NK-92 treated with Interleukin-12 subunit alpha and Interleukin-12 subunit beta, amount 100 ng/mL, for 24 hours (cell line): ENCODE results near the gene DDX25.
"Not testable (repeated sequence)": the region's sequence is repeated elsewhere in the genome, so short reads cannot be mapped to it uniquely, and the experiment has no call there.

ENCODE experiments used
- DNase-seq: peaks from one replicate; lab custom pipeline; 2025; lab: John Stamatoyannopoulos, UW

Gene DDX25

DNA sequence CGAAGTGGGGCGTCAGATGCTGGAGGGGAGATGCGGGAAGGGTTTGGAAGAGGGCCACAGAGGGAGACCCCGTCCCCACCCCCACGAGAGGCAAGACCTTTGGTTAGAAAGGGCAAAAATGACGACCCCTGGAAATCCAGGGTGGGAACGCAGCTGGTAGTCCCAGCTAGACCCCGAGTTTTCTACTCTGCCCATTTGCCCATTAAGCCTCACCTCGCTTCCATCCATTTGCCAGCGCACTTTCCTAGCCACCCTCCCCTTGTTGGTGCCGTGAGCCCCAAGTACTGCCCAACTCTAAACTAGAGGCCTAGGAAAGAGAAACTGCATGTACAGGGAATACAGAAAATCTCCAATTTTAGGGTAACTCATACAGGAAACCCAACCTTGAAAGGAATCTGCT, 370 bp downstream of the DDX25 start:
- no peak for DNase-seq

DNA sequence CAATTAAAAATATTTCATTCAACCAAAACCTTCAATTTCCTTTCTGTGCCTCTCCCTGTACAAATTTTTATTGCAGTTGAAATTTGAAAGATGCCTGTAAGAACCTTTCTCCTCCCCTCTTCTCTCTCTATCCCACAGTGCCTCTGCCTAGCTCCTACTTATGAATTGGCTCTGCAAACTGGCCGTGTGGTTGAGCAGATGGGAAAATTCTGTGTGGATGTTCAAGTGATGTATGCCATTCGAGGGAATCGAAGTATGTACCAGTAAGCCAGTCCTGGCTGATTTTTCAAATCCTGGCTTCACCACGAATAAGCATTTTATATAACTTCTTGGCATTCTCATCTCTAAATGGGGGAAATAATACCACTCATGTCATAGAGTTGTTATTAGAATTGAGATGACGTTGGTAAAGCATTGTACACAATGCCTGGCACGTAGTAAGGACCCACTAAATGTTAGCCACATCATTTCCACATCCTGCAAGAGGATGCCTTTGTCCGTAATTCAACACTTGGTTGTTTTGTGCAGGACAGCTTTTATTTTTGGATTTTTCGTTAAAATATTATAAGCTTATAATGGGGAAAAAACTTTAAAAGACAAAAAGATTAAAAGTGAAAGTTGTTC, 6.0 kb downstream of the DDX25 start:
- no peak for DNase-seq

GRCh38 chr11:125914601-125915000, 10.3 kb downstream of the DDX25 start:
- DNase-seq: not testable (repeated sequence)

- no peak for DNase-seq
Measured at GRCh38 chr11:125916683-125917347, 12.5 kb downstream of the DDX25 start.

- no peak for DNase-seq
Measured at GRCh38 chr11:125918140-125918840, 14.0 kb downstream of the DDX25 start.

DNA sequence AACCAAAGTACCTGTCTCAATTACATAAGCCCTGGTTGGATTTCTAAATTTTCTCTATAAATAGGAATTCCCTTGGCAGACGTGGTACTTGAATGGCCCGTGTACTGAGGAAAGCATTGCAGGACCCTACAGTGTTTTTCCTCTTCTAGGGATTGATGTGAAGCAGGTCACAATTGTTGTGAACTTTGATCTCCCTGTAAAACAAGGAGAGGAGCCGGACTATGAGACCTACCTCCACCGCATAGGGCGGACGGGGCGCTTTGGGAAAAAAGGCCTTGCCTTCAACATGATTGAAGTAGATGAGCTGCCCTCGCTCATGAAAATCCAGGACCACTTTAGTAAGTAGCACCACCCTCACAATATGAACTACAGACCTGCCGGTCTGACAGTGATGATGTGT, 16.7 kb downstream of the DDX25 start:
- no peak for DNase-seq

DNA sequence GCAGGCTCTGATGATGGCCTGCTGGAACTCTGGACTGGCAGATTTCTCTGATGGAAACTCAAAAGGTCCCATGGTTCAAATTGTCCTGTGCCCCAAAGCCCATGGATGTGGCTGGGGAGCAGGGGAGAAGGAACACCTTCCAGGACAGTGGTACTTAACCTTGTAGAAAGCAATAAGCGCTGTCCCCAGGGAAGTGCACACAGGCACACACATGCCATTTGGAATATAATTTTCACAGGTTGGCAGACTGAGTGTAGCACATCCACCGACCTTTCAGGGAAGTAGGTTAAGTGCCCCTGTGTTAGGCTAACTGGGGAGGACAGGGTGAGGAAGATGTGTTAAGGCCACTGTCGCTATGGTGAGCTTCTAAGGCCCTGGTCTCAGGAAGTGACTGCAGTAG, 17.8 kb downstream of the DDX25 start:
- DNase-seq: no peak

DNA sequence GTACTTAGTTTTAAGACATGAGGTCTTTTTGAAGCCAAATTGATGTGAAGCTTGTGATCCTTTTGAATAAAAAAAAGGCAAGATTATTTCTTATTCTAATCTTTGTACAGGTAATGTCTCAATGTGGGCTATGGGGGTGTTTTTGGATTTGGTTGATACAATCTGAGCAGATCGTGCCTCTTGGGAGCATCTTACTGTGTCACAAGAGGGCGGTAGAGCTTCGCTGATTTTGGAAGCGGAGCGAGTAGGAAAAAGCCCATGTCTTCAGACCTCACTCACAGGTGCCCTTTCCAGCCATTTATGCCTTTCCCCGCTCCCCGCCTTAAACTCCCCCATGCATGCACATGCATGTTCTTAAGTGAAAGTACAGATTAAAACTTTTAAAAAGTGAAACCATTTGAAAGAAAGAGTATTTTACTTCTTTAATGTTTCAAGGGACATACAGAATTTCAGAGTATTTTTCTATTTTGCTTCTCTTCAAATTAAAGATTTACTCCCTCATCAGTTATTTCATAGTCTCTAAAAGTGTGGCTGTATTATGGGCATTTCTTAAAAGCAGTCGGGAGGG, 18.8 kb downstream of the DDX25 start:
- DNase-seq: peak; percentile 13

- DNase-seq: no peak
Measured at GRCh38 chr11:125923633-125924032, 19.3 kb downstream of the DDX25 start.

- DNase-seq: no peak
Measured at GRCh38 chr11:125924384-125925007, 20.2 kb downstream of the DDX25 start.

GRCh38 chr11:125925247-125925740, 21.0 kb downstream of the DDX25 start:
- no peak for DNase-seq

DNA sequence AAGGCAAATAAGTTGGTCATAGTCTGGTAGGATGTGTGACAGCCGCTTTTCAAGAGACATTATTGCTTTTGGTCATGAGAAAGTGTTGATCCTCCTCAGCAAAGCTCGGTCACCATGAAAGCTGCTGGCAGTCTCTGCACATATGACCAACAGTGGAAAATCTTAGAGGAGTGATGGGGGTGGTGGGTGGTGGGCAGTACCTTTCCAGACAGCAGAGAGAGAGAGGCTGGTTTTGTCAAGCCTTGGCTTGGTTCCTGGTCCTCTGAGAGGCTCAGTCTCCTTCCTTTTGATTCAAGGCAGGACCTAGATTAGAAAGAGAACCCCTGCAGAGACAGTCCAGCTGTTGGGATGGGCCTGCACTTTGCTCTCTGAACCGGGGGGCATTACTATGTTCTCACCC, 21.5 kb downstream of the DDX25 start:
- no peak for DNase-seq

DNA sequence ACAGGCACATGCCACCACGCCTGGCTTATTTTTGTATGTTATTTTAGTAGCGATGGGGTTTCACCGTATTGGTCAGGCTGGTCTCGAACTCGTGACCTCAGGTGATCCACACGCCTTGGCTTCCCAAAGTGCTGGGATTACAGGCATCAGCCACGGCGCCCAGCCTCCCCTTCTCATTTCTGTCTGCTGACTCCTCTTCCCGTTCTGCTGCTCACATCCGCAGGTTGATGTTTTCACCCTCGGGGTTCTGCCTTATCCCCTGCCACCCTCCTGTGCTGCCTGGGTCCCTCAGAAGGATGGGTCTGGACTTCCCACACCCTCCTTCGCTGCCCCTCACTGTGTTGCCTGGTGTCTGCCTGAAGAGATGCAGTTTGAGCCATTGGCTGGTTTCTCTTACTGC, 22.4 kb downstream of the DDX25 start:
- DNase-seq: no peak

DNA sequence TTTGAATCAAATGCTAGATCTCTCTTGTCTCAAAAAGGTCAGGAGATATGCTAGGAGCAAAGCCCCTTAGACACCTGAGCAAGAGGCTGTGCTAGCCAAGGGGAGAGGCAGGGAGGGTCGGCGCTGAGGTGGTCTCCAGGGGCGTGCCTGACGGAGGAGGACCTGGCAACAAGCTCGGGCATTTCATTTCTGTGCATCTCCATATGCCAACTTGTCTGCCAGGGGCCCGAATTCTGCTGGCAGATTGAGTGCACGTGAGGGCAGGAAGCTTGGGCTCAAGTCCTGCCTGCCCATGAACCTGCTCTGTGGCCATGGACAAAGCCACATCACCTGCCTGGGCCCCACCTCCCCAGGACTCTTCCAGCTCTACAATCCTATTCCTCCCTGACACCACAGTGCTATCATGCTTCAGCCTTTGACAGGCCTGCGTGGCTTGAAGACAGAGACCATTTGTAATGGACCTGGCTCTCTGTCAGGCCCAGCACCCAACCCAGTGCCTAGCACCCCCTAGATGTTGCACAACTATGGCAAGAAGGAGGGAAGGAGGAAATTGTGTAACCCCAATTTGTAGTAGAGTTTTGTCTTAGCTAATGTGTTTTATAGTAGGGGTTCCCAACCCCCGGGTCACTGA, 25.3 kb downstream of the DDX25 start:
- DNase-seq: no peak

DNA sequence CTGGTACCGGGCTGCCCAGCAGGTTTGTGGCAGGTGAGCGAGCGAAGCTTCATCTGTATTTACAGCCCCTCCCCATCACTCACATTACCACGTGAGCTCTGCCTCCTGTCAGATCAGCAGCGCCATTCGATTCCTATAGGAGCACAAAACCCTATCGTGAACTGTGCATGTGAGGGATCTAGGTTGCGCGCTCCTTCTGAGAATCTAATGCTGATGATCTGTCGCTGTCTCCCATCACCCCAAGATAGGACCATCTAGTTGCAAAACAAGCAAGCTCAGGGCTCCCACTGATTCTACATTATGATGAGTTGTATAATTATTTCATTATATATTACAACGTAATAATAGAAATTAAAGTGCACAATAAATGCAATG, 25.8 kb downstream of the DDX25 start:
- DNase-seq: no peak

DNA sequence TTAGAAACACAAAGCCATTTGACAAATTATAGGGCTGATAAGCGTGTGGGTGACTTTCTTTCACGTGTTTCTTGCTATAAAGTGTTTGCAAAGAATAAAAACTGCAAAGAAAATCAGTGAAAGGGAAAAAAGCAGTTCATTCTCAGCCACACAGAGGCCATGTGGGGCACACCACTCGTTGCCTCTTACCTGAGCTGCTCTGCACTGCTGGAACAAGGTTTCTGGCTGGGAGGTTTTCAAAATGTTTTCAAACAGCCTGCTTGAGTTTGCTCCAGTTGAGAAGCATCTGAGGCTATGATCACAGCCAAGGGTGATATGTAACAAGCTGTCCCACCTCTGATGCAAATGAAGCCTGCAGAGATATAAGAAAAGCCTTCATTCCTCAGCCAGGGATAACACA, 26.8 kb downstream of the DDX25 start:
- no peak for DNase-seq

DNA sequence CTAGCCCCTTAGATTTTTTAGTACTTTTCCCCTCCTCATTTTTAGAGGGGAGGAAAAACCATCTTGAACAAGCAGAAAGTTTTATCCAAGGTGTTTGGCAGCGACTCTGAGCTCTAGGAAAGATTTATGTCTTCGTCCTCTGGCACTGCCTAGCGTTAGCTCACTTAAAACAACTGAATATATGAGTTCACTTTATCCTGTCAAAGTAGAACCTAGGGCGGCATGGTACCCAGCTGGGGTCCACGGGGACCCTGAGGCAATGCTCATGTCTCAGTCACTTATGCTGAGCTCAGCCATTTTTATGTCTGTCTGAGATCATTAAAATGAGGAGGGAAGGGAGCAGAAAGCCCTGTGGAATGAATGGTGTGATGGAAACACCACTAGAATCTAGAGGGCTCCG, 27.4 kb downstream of the DDX25 start:
- no peak for DNase-seq

DNA sequence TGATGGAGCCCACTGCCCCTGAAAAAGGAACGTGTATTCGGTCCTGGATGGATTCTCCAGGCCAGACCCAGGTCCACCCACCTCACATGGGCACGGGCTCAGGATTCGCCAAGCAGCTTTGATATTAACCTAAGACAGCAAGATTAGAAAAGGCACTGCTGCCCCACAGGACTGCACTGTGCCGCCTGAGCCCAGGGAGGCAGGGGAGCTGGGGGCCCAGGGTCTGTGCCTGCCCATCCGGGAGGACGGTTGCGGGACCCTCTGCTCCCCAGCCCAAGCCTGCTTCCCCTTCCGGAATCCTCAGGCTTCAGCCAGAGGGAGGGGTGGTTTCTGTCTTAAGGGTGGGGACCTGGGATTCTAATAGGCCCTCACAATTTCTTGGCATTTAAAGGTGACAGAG, 28.0 kb downstream of the DDX25 start:
- no peak for DNase-seq

- DNase-seq: peak; percentile 18
Measured at GRCh38 chr11:125933030-125933813, 28.9 kb downstream of the DDX25 start.

DNA sequence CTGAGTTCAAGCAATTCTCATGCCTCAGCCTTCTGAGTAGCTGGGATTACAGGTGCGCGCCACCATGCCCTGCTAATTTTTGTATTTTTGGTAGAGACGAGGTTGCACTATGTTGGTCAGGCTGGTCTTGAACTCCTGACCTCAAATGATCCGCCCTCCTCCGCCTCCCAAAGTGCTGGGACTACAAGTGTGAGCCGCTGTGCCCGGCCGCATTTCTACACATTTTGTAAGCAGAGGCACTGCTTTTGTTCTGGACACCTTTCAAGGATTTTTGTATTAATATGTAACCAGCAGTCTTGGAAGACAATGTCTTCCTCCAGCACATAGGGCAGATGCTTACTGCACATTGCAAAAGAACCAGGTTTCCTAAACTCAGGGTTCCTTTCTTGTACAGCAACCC, 30.2 kb downstream of the DDX25 start:
- DNase-seq: no peak

DNA sequence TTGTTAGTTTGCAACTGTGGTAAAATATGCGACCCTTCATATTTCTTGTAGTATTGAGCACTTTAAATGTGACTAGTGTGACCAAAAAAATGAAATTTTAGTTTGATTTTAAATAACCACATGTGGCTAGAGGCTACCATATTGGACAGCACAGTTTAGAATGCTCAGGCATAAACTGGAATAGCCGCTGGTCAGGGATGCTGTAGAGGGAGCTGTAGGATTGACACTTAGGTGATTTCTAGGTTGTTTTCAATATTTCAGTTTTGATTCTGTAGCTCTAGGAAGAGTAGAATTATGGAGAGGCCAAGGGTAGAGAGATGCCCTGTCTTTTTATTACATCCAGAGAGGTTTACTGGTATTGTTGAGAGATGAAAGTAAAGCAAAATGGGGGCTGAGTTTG, 30.7 kb downstream of the DDX25 start:
- no peak for DNase-seq
